Measurements from ENCODE around the gene HIPK4.

The HIPK4 gene

DNA sequence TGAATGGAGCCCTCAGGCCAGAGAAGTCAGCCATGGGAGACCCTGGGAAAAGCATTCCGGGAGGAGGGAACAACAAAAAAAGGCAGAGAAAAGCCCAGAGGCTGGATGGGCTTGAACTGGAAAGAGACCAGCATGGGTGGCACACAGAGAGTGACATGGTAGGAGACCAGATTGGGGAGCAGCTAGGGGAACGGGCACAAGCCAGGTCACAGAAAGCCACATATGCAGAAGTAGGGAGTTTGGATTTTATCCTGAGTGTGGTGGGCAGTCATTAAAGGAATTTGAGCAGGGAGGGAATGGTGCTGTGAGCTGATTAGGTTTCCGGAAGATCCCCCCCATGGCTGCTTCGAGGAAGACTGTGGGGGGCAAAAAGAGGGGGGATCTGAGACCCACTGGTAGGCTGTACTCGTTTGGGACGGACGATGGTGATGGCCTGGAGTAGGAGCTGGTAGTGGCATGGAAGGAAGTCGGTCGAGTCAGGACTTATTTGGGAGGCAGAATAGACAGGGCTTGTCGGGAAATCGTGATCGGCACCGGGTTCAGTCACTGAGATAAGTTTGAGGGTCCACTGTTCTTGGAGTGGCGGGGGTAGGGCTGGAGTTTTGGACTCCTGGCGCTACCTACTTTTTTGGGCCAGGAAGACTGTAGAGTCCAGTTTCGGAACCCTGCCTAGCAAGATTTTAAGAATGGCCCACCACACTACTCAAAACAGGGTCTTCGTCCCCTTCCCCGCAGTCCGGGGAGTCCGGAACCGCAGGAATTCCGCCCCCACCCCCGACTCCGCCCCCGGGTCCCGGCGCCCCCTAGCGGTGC, 34.9 kb upstream of the HIPK4 start:
- peak overlapping the region; percentile 88 for H3K4me3 ChIP-seq (ENCODE audit: low read depth, low read length)
- TF ChIP-seq, protein P1, sequence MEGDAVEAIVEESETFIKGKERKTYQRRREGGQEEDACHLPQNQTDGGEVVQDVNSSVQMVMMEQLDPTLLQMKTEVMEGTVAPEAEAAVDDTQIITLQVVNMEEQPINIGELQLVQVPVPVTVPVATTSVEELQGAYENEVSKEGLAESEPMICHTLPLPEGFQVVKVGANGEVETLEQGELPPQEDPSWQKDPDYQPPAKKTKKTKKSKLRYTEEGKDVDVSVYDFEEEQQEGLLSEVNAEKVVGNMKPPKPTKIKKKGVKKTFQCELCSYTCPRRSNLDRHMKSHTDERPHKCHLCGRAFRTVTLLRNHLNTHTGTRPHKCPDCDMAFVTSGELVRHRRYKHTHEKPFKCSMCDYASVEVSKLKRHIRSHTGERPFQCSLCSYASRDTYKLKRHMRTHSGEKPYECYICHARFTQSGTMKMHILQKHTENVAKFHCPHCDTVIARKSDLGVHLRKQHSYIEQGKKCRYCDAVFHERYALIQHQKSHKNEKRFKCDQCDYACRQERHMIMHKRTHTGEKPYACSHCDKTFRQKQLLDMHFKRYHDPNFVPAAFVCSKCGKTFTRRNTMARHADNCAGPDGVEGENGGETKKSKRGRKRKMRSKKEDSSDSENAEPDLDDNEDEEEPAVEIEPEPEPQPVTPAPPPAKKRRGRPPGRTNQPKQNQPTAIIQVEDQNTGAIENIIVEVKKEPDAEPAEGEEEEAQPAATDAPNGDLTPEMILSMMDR (IDR thresholded peaks at IDR 0.05; ENCODE audit: borderline replicate concordance, insufficient read depth, low read depth, low read length) = no peak

DNA sequence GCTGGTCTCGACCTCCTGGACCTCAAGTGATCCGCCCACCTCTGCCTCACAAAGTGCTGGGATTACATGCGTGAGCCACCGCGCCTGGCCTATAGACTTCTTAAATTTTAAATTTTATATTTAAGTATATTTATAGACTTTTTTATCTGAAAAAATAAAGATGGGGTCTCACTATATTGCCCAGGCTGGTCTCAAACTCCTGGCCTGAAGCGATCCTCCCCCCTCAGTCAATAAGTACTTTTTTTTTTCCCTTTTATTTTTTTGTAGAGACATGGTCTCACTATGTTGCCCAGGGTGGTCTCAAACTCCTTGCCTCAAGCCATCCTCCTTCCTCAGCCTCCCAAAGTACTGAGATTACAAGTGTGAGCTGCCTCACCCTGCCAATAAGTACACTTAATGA, 34.0 kb upstream of the HIPK4 start:
- TF ChIP-seq, protein P1 (IDR thresholded peaks at IDR 0.05; ENCODE audit: borderline replicate concordance, insufficient read depth, low read depth, low read length) = no peak
- H3K4me3 ChIP-seq (ENCODE audit: low read depth, low read length) = no peak overlapping the region

DNA sequence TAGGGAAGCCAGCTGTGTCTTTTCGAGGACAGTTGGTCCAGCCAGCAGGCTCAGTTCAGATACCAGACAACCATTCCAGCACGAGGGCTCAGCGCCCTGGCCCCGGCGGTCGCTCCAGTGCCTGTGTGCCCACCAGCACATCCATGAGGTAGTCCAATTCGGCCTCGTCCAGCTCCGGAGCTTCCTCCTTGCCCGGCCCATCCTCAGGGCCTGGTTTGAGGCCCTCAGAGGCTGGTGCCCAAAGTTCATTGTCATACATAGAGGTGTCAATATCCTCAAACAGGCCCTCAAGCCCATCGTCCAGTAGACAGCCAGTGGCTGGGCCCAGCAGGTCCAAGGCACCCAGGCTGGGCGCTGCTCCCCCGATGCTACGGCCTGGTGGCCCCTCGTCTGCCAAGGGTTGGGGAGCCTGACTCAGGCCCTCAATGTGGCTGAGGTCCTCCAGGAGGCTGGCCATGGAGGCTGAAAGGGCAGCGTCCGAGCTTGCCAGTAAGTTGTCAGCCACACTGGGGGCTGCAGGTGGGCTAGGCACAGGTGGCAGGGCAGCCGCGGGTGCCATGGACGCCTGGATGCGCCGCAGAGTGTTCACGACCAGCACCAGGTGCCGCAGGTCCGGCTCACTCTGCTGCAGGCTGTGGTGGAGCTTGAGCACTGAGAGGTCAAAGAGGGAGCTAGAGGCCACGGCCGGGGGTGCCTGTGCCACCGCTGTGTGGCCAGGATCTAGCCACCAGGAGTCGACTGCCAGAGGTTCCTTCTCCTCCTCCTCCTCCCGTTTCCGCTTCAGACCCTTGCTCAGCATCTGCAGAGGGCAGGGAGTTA, 33.0 kb upstream of the HIPK4 start:
- no peak overlapping the region for H3K4me3 ChIP-seq (ENCODE audit: low read depth, low read length)
- TF ChIP-seq, protein P1 (IDR thresholded peaks at IDR 0.05; ENCODE audit: borderline replicate concordance, insufficient read depth, low read depth, low read length) = no peak

DNA sequence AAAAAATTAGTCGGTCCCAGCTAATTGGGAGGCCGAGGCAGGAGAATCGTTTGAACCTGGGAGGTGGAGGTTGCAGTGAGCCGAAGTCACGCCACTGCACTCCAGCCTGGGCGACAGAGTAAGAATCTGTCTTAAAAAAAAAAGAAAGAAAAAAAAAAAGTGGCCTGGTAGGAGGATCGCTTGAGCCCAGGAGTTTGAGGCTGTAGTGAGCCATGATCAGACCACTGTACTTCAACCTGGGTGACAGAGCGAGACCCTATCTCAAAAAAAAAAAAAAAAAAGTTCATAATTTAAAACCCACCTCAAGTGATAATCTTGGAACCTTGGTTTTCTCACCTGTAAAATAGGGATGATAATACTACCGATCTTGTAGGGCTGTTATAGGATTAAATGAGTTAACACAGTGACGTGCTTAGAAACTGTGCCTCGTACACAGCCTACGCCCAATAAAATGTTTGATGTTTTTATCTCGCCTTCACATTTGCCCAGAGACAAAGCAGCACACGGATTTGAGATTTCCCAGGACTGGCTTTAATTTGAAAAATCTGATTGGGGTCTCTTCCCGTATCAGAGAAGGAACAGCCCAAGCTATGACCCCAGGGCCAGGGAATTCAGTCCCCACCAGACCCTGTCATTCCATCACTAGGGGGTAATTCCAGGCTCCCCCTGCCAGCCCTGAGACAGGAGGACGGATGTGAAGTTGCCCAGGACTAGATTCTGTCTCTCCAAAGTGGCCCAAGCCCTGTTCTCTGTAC, 32.2 kb upstream of the HIPK4 start:
- TF ChIP-seq, protein P1 (IDR thresholded peaks at IDR 0.05; ENCODE audit: borderline replicate concordance, insufficient read depth, low read depth, low read length) = no peak
- H3K4me3 ChIP-seq (ENCODE audit: low read depth, low read length) = no peak overlapping the region

DNA sequence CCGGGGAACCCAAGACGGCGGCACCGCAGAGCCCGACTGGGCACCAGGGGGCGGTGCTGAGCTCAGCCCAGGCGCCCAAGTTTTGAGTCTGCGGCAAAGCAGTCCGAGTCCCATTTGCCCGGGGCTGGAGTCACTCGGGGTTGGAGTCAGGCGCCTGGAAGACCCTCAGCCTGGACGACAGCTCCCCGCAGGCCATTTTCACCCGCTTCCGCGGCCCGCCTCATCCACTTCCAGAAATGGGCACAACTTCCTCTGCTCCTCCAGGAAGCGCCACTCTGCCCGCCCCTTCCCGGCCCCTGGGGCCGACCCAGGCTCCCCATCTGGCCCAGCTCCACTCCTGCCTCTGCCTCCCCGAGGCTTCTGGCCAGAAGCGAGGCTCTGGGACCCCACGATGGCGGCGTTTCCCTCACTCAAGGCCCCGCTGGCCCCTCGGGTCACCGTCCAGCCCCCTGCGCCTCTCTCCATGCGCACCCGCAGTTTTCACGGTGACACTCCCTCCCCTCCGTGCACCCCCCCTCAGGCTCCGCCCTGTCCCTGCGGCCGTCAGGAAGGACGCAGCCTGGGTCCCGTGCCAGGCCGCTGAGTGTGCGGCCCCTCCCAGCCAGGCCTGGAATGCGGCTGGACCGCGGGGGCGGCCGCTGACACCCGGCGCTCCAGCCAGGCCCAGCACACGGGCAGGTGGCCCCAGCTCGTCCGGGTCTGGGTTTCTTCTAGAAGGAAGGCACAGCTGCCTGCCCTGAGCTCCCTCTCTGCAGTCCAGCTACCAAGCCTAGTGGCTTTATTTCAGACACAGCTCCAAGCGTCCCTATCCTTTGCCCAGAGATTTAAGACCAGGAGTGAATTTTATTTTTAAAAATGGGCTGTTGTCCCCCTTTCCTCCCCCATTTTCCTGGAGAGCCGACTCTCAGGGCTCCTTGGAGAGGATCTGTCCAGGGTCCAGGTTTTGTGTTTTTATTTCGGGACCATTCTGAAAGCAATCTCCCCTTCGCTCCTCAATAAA, 31.1 kb upstream of the HIPK4 start:
- peak overlapping the region; percentile 79 for H3K4me3 ChIP-seq (ENCODE audit: low read depth, low read length)
- TF ChIP-seq, protein P1 (IDR thresholded peaks at IDR 0.05; ENCODE audit: borderline replicate concordance, insufficient read depth, low read depth, low read length) = peak; percentile 95

DNA sequence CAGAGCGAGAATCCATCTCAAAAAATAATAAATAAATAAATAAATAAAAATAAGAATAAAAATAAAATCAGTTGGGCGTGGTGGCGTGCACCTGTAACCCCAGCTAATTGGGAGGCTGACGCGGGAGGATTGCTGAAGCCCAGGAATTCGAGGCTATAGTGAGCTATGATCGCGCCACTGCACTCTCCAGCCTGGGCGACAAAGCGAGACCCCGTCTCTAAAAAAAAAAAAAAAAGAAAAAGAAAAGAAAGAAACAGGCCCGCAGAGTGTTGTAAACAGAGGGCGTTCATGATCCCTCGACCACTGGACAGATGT, 30.4 kb upstream of the HIPK4 start:
- TF ChIP-seq, protein P1 (IDR thresholded peaks at IDR 0.05; ENCODE audit: borderline replicate concordance, insufficient read depth, low read depth, low read length) = no peak
- peak overlapping the region; percentile 79 for H3K4me3 ChIP-seq (ENCODE audit: low read depth, low read length)

Data from GM12875 (cell line).